ENCODE data around the gene JAG1.
"Not testable (repeated sequence)": the region's sequence is repeated elsewhere in the genome, so short reads cannot be mapped to it uniquely, and the experiment has no call there.

JAG1 gene

DNA sequence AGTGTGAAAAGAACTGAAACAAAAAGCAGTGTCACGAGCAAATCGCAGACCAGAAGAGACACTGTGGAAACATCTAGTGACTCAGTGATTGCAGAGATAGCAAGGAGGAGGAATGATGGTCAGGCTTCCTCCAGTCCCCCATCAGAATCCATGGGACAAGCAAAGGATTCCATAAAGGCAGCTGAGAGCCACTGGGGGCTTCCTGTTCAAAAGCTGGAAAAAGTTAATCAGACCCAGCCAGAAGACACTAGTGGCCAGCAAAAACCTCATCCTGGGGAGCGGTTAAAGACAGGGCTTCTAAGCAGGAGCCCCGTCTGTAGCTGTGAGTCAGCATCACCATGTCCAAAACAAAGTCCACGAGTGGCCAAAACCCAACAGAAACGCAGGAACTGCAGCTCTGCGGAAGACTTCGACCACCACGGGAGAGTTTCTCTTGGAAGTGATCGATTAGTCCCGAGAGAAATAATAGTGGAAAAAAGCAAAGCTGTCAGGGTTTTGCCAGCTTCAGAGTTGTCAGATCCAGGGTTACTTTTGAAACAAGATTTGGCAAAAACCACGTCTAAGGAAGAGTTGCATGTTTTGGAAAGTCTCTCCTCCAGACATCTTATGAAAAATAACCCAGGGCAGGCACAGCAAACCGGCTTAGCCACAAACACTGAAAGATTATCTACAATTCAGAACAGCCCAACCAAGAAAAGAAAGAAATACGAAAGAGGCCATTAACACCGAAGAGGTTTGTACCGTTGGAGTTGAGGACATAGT is 51.0 kb downstream of the JAG1 start:
- Histone ChIP-seq H3K27me3 (ENCODE audit: control insufficient read depth, insufficient read depth, low read length) (no peaks in the 10 kb centered on the region), H3K27ac (ENCODE audit: low read depth, low read length) (no peak overlapping the region), H3K36me3 (ENCODE audit: control insufficient read depth, insufficient read depth, low read length) (no peaks in the 10 kb centered on the region), H3K4me3 (ENCODE audit: low read depth, low read length) (no peak overlapping the region), H3K9me3 (ENCODE audit: control insufficient read depth, insufficient read depth, low read length) (no peaks in the 10 kb centered on the region), H3K4me1 (ENCODE audit: control insufficient read depth, insufficient read depth, low read length) (peaks cover 35% of the 10 kb centered on the region), H3K9ac (ENCODE audit: low read depth, low read length) (no peak overlapping the region)

- H3K27me3 ChIP-seq (ENCODE audit: control insufficient read depth, insufficient read depth, low read length) = no peaks in the 10 kb centered on the region
- no peak overlapping the region for H3K9ac ChIP-seq (ENCODE audit: low read depth, low read length)
- no peak overlapping the region for H3K4me3 ChIP-seq (ENCODE audit: low read depth, low read length)
- peaks cover 26% of the 10 kb centered on the region for H3K4me1 ChIP-seq (ENCODE audit: control insufficient read depth, insufficient read depth, low read length)
- no peaks in the 10 kb centered on the region for H3K9me3 ChIP-seq (ENCODE audit: control insufficient read depth, insufficient read depth, low read length)
- H3K36me3 ChIP-seq (ENCODE audit: control insufficient read depth, insufficient read depth, low read length) = no peaks in the 10 kb centered on the region
- no peak overlapping the region for H3K27ac ChIP-seq (ENCODE audit: low read depth, low read length)
These were observed 52.6 kb downstream of the JAG1 start for GRCh38 chr20:10621149-10621548.

GRCh38 chr20:10619427-10619826 is 54.4 kb downstream of the JAG1 start:
- Histone ChIP-seq H3K9me3 (ENCODE audit: control insufficient read depth, insufficient read depth, low read length) (no peaks in the 10 kb centered on the region), H3K27ac (ENCODE audit: low read depth, low read length) (peak overlapping the region; percentile 88), H3K36me3 (ENCODE audit: control insufficient read depth, insufficient read depth, low read length) (no peaks in the 10 kb centered on the region), H3K9ac (ENCODE audit: low read depth, low read length) (no peak overlapping the region), H3K4me1 (ENCODE audit: control insufficient read depth, insufficient read depth, low read length) (peaks cover 23% of the 10 kb centered on the region), H3K27me3 (ENCODE audit: control insufficient read depth, insufficient read depth, low read length) (no peaks in the 10 kb centered on the region), H3K4me3 (ENCODE audit: low read depth, low read length) (peak overlapping the region; percentile 16; the same call in 1 of the 2 replicates)

DNA sequence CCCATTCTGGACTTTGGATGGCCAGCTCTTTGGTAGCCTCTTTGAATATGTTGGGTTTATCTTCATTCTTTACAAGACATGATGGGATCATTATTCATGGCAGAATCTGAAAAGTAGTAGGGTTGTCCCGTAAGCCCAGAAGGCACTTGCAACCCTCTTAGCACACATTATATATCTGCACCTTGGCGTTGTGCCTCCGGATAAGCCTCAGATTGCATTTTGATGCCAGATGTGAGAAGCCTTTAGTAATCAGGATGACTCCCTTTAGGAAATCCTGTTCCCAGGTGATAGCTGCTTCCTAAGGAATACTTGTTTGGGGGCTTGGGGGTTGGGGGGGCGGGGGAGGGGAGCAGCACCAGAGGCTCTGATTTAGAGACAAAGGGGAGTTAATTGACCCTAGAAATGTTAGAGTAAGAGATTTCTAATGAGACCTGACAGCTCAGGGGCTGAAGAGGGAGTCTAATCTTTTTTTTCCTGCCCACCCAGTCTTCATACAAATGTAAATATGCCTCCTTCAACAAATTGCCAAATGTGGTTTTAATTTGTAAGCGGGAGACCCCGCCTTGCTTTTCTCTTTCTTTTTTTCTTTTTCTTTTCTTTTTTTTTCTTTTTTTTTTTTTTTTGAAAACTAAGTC is 55.1 kb downstream of the JAG1 start:
- no peaks in the 10 kb centered on the region for H3K36me3 ChIP-seq (ENCODE audit: control insufficient read depth, insufficient read depth, low read length)
- no peaks in the 10 kb centered on the region for H3K27me3 ChIP-seq (ENCODE audit: control insufficient read depth, insufficient read depth, low read length)
- H3K9me3 ChIP-seq (ENCODE audit: control insufficient read depth, insufficient read depth, low read length) = no peaks in the 10 kb centered on the region
- H3K9ac ChIP-seq (ENCODE audit: low read depth, low read length) = no peak overlapping the region
- H3K4me3 ChIP-seq (ENCODE audit: low read depth, low read length) = 0 out of 2 replicates have a peak overlapping the region, but pooled peaks have one; percentile 16
- peak overlapping the region; percentile 88 for H3K27ac ChIP-seq (ENCODE audit: low read depth, low read length)
- H3K4me1 ChIP-seq (ENCODE audit: control insufficient read depth, insufficient read depth, low read length) = peaks cover 23% of the 10 kb centered on the region

DNA sequence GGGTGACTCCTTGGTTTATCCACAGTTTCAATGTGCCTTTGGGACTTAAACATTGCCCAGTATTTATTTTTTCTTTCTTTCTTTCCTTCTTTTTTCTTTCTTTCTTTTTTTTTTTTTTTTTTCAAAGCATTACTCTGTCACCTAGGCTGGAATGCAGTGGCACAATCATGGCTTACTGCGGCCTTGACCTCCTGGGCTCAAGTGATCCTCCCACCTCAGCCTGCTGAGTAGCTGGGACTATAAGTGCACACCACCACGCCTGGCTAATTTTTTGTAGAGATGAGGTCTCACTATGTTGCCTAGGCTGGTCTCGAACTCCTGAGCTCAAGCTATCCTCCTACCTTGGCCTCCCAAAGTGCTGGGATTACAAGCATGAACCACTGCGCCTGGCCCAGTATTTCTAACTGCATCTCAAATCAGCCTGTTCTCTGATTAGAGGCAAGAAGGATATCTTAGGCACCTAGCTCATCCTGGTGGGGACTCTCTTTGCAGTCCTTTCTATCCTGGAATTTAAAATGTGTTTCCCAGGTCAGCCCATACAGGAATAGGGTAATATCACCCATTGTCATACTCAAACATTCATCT is 56.2 kb downstream of the JAG1 start:
- peaks cover 23% of the 10 kb centered on the region for H3K4me1 ChIP-seq (ENCODE audit: control insufficient read depth, insufficient read depth, low read length)
- H3K27me3 ChIP-seq (ENCODE audit: control insufficient read depth, insufficient read depth, low read length); H3K9me3 ChIP-seq (ENCODE audit: control insufficient read depth, insufficient read depth, low read length); H3K4me3 ChIP-seq (ENCODE audit: low read depth, low read length); H3K27ac ChIP-seq (ENCODE audit: low read depth, low read length); H3K9ac ChIP-seq (ENCODE audit: low read depth, low read length); H3K36me3 ChIP-seq (ENCODE audit: control insufficient read depth, insufficient read depth, low read length): not testable (repeated sequence)

- Histone ChIP-seq H3K4me1 (ENCODE audit: control insufficient read depth, insufficient read depth, low read length) (peaks cover 23% of the 10 kb centered on the region), H3K9me3 (ENCODE audit: control insufficient read depth, insufficient read depth, low read length) (no peaks in the 10 kb centered on the region), H3K27me3 (ENCODE audit: control insufficient read depth, insufficient read depth, low read length) (no peaks in the 10 kb centered on the region), H3K27ac (ENCODE audit: low read depth, low read length) (no peak overlapping the region), H3K36me3 (ENCODE audit: control insufficient read depth, insufficient read depth, low read length) (no peaks in the 10 kb centered on the region), H3K9ac (ENCODE audit: low read depth, low read length) (no peak overlapping the region), H3K4me3 (ENCODE audit: low read depth, low read length) (no peak overlapping the region)
These were observed 57.6 kb downstream of the JAG1 start for GRCh38 chr20:10616212-10616611.

DNA sequence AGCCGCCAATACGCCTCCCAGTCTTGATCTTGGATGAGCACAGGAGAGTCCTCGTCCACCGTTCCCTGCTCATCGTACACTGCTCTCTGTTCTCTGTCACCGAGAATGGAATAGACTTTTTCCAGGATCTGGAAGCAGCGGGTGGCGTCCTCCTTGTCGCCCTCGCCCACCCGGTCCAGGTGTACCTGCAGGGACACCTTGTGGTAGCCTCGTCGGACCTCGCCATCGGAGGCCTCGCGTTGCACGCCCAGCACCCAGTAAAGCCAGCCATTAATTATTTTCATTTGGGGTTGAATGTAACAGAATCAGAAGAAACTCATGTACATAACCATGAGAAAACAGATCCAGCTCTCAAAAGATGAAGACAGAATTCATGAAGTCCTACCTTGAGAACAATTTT is 59.9 kb downstream of the JAG1 start:
- Histone ChIP-seq H3K36me3 (ENCODE audit: control insufficient read depth, insufficient read depth, low read length) (no peaks in the 10 kb centered on the region), H3K9ac (ENCODE audit: low read depth, low read length) (no peak overlapping the region), H3K27me3 (ENCODE audit: control insufficient read depth, insufficient read depth, low read length) (no peaks in the 10 kb centered on the region), H3K4me1 (ENCODE audit: control insufficient read depth, insufficient read depth, low read length) (peaks cover 10% of the 10 kb centered on the region), H3K9me3 (ENCODE audit: control insufficient read depth, insufficient read depth, low read length) (no peaks in the 10 kb centered on the region), H3K4me3 (ENCODE audit: low read depth, low read length) (no peak overlapping the region), H3K27ac (ENCODE audit: low read depth, low read length) (no peak overlapping the region)

- not testable (repeated sequence) for H3K4me1 ChIP-seq (ENCODE audit: control insufficient read depth, insufficient read depth, low read length); H3K27ac ChIP-seq (ENCODE audit: low read depth, low read length); H3K27me3 ChIP-seq (ENCODE audit: control insufficient read depth, insufficient read depth, low read length); H3K9ac ChIP-seq (ENCODE audit: low read depth, low read length); H3K36me3 ChIP-seq (ENCODE audit: control insufficient read depth, insufficient read depth, low read length); H3K4me3 ChIP-seq (ENCODE audit: low read depth, low read length); H3K9me3 ChIP-seq (ENCODE audit: control insufficient read depth, insufficient read depth, low read length)
These were observed 60.4 kb downstream of the JAG1 start for GRCh38 chr20:10613426-10613825.

DNA sequence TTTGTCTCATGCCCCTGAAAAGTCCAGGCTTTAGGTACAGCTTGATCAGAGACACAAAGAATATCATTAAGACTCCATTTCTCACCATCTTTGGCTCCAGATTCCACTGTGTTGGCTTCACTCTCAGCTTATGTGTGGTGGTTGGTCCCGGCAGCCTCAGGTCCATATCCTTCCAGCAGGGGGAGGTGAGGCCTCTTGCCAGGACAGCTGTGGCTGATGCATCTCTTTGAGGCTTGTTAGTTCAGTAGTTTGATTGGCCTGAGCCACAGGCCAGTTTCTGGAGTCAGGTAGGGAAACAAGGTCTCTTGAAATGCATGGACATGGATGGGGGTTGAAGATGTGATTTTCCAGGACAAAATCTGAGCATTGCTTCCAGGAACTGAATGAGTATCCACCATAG is 62.4 kb downstream of the JAG1 start:
- Histone ChIP-seq H3K27me3 (ENCODE audit: control insufficient read depth, insufficient read depth, low read length) (no peaks in the 10 kb centered on the region), H3K36me3 (ENCODE audit: control insufficient read depth, insufficient read depth, low read length) (no peaks in the 10 kb centered on the region), H3K9ac (ENCODE audit: low read depth, low read length) (no peak overlapping the region), H3K4me3 (ENCODE audit: low read depth, low read length) (no peak overlapping the region), H3K9me3 (ENCODE audit: control insufficient read depth, insufficient read depth, low read length) (no peaks in the 10 kb centered on the region), H3K27ac (ENCODE audit: low read depth, low read length) (no peak overlapping the region), H3K4me1 (ENCODE audit: control insufficient read depth, insufficient read depth, low read length) (no peaks in the 10 kb centered on the region)

GRCh38 chr20:10610251-10610650 is 63.5 kb downstream of the JAG1 start:
- no peaks in the 10 kb centered on the region for H3K9me3 ChIP-seq (ENCODE audit: control insufficient read depth, insufficient read depth, low read length)
- H3K9ac ChIP-seq (ENCODE audit: low read depth, low read length) = no peak overlapping the region
- no peak overlapping the region for H3K27ac ChIP-seq (ENCODE audit: low read depth, low read length)
- no peaks in the 10 kb centered on the region for H3K4me1 ChIP-seq (ENCODE audit: control insufficient read depth, insufficient read depth, low read length)
- no peaks in the 10 kb centered on the region for H3K27me3 ChIP-seq (ENCODE audit: control insufficient read depth, insufficient read depth, low read length)
- H3K4me3 ChIP-seq (ENCODE audit: low read depth, low read length) = no peak overlapping the region
- no peaks in the 10 kb centered on the region for H3K36me3 ChIP-seq (ENCODE audit: control insufficient read depth, insufficient read depth, low read length)

DNA sequence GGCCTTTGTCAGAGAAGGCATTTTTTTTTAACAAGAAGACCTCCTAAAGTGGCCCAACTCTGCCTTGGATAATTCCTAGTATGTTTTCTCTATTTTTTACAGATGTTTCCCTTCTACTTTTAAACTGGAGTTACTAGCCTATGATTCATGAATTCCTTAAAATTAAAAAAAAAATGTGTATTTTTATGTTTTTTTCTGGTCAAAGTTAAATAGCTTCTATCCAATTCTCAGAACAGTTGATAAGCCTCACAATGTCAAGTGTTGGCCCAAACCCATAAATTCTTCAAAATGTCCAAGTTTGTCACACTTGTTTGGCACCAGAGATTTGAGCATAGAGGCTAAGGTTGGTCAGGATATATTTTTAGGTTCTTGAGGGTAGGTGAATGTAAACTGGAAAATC is 64.0 kb downstream of the JAG1 start:
- no peak overlapping the region for H3K9ac ChIP-seq (ENCODE audit: low read depth, low read length)

More for the DNA sequence above, 64.0 kb downstream of the JAG1 start:
- H3K4me1 ChIP-seq (ENCODE audit: control insufficient read depth, insufficient read depth, low read length) = no peaks in the 10 kb centered on the region
- H3K36me3 ChIP-seq (ENCODE audit: control insufficient read depth, insufficient read depth, low read length) = no peaks in the 10 kb centered on the region
- no peaks in the 10 kb centered on the region for H3K9me3 ChIP-seq (ENCODE audit: control insufficient read depth, insufficient read depth, low read length)
- H3K27ac ChIP-seq (ENCODE audit: low read depth, low read length) = no peak overlapping the region
- H3K4me3 ChIP-seq (ENCODE audit: low read depth, low read length) = no peak overlapping the region
- H3K27me3 ChIP-seq (ENCODE audit: control insufficient read depth, insufficient read depth, low read length) = no peaks in the 10 kb centered on the region

Measured in HUES48 (cell line).